Ascending aorta (tissue), 2 donors: ENCODE data around the gene ECPAS. TPM values are rescaled to one million over a fixed set of nuclear protein-coding genes. Genes with fewer than 3 reads are reported as not detected.

Experiments
- DNase-seq, 2 donors: peaks; one replicate each; pipeline ENCODE4 v3.0.0-alpha.2; 2019; ENCODE audit warnings: low spot score in 2 of 2
- H3K27ac ChIP-seq, 2 donors: fragments of 200-600 bp; sonication (generic); one replicate each; pipeline ENCODE4 v1.5.1; 2016 to 2017; ENCODE audit warnings: mild to moderate bottlenecking in 1 of 2
- H3K27me3 ChIP-seq: fragments of 200-600 bp; sonication (generic); one replicate; pipeline ENCODE4 v1.5.1; 2017
- H3K36me3 ChIP-seq, 2 donors: fragments of 200-600 bp; sonication (generic); one replicate each; pipeline ENCODE4 v1.5.1; 2016
- H3K4me1 ChIP-seq, 2 donors: fragments of 200-600 bp; sonication (generic); one replicate each; pipeline ENCODE4 v1.5.1; 2016 to 2017; ENCODE audit warnings: mild to moderate bottlenecking in 1 of 2
- H3K4me3 ChIP-seq, 2 donors: fragments of 200-600 bp; sonication (generic); one replicate each; pipeline ENCODE4 v1.5.1; 2016 to 2017; ENCODE audit warnings: mild to moderate bottlenecking in 1 of 2
- H3K9me3 ChIP-seq, 2 donors: fragments of 200-600 bp; sonication (generic); one replicate each; pipeline ENCODE4 v1.5.1; 2016
- intact Hi-C: fragments of 100-400 bp; cut with DNase I; formaldehyde crosslinking; loops from one replicate; pipeline ENCODE4 v1.15.1; 2023
- total RNA-seq: library from RNA; depleted of rRNA; stranded (reverse); fragments of >200 nt; gene quantifications from one replicate; pipeline ENCODE4 v1.1.0, GENCODE V29; 2016
- TF ChIP-seq, protein P1 (sequence below), 3 experiments: fragments of 200-600 bp in 2 of 3; fragments of 450-650 bp in 1 of 3; sonication (generic) in 2 of 3; IDR thresholded peaks; one replicate each; pipeline ENCODE4 v1.5.1; 2016 to 2019; ENCODE audit warnings: antibody characterized with exemption in 3 of 3, mild to moderate bottlenecking in 1 of 3, moderate library complexity in 1 of 3

The ECPAS gene
- total RNA-seq, 1 donor from 2014 or later: 32.6 TPM

DNA sequence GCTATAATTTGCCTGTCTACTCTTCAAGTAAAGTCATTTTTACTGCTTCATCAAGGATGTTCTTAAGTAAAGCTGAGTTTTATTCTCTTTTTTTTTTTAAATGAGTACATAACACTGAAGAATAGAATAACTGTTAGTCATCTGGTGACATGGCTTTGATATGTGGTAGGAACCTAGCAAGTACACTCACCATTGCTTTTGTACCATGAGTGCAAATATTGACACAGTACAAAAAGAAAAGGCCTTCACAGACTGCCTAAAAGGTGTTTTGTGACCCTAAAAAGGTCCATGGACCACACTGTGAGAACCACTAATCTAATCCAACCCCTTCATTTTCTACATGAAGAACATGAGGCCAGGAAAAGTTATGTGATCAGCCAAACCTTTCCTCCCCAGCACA, 55.0 kb downstream of the ECPAS start:
- intact Hi-C loops: no loop called here
- H3K9me3 ChIP-seq: no peaks in the 10 kb centered on the region
- H3K4me3 ChIP-seq: no peak overlapping the region
- H3K4me1 ChIP-seq: no peaks in the 10 kb centered on the region
- no peaks in the 10 kb centered on the region for H3K27me3 ChIP-seq
- H3K36me3 ChIP-seq: peaks cover 42 to 88% of the 10 kb centered on the region in 2 donors
- TF ChIP-seq, protein P1, sequence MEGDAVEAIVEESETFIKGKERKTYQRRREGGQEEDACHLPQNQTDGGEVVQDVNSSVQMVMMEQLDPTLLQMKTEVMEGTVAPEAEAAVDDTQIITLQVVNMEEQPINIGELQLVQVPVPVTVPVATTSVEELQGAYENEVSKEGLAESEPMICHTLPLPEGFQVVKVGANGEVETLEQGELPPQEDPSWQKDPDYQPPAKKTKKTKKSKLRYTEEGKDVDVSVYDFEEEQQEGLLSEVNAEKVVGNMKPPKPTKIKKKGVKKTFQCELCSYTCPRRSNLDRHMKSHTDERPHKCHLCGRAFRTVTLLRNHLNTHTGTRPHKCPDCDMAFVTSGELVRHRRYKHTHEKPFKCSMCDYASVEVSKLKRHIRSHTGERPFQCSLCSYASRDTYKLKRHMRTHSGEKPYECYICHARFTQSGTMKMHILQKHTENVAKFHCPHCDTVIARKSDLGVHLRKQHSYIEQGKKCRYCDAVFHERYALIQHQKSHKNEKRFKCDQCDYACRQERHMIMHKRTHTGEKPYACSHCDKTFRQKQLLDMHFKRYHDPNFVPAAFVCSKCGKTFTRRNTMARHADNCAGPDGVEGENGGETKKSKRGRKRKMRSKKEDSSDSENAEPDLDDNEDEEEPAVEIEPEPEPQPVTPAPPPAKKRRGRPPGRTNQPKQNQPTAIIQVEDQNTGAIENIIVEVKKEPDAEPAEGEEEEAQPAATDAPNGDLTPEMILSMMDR (IDR thresholded peaks at IDR 0.05): no peak
- H3K27ac ChIP-seq: no peak overlapping the region
- no peak for DNase-seq

DNA sequence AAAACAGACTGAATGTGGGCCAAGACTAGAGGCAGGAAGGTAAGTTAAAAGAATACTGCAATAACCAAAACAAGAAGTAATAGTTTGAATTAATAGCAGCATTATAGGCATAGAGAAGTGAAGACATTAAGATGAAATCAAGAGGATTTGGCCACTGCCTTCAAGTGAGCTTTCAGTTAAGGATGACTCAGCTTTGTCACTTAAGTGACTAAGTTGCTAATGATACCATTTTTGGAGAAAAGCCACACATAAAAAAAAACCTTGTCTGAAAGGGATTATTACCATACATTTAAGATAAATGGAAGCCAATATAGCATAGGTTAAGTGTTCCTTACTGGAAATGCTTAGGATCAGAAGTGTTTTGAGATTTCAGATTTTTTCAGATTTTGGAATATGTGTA, 57.0 kb downstream of the ECPAS start:
- no peaks in the 10 kb centered on the region for H3K4me1 ChIP-seq
- peaks cover 34 to 87% of the 10 kb centered on the region in 2 donors for H3K36me3 ChIP-seq
- H3K27ac ChIP-seq: peak overlapping the region in 1 of 2 donors; percentile 7
- TF ChIP-seq, protein P1 (IDR thresholded peaks at IDR 0.05): no peak
- H3K9me3 ChIP-seq: no peaks in the 10 kb centered on the region
- DNase-seq: no peak
- no peak overlapping the region for H3K4me3 ChIP-seq
- H3K27me3 ChIP-seq: no peaks in the 10 kb centered on the region
- intact Hi-C loops: no loop called here

DNA sequence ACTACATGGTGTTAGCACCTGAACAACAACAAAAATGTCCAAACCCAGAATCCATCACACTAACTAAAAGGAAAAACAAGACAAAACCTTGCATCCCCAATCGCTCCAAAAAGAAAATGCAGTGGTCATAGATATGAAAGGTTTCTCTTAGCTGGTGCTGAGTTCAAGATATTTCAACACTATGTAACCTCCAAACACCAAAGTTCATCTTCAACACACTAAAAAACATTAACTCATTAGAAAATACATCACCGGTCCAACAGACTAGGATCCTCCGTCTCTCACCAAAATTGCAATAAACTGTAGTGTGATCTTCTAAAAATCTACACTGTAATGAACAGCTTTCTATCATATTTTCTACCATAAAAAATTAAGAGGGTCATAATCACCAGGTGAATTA, 60.8 kb downstream of the ECPAS start:
- Histone ChIP-seq H3K27me3 (no peaks in the 10 kb centered on the region), H3K9me3 (no peaks in the 10 kb centered on the region), H3K4me1 (no peaks in the 10 kb centered on the region), H3K36me3 (peaks cover 31 to 82% of the 10 kb centered on the region in 2 donors), H3K4me3 (no peak overlapping the region), H3K27ac (no peak overlapping the region)
- no peak for DNase-seq
- TF ChIP-seq, protein P1 (IDR thresholded peaks at IDR 0.05): no peak
- intact Hi-C loops: no loop called here

DNA sequence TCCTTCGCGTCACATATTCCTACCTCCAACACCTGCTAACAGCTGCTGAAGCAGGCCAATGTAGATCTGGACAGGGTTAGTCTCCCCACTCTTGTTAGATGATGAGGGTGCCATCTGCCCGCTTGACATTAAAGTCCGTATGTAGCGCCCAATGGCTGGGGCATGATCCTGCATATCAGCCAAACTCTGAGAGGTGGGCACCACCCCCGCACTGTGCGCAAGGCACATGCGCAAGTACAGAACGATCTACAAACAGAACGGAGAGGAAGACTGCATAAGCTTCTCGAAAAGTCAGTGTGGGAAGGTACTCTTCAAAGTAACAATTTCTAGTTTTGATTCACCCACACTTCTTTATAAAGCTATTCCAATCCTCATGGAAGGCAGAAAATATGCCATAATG, 69.8 kb downstream of the ECPAS start:
- no peaks in the 10 kb centered on the region for H3K9me3 ChIP-seq
- H3K27me3 ChIP-seq: no peaks in the 10 kb centered on the region
- intact Hi-C loops: no loop called here
- H3K4me3 ChIP-seq: no peak overlapping the region
- DNase-seq: no peak
- no peaks in the 10 kb centered on the region for H3K4me1 ChIP-seq
- peaks cover 61 to 91% of the 10 kb centered on the region in 2 donors for H3K36me3 ChIP-seq
- TF ChIP-seq, protein P1 (IDR thresholded peaks at IDR 0.05): no peak
- H3K27ac ChIP-seq: no peak overlapping the region

DNA sequence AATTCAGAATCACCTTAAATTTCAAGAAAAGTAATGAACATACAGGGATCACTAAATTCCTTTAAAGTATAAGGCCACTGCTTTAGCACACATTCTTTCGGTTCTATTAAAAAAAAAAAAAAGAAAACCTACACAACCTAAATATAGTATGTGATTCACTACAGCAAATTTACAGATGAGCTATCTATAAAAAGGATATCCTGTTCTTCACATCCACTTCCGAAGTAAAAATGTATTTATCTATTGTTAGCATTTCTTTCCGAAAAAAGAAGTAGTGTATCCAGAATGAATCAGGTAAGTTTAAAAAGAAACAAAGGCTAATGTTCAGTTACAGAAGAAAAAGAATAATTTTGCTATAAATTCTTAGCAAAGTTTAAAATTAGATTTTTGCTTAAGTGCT, 70.2 kb downstream of the ECPAS start:
- H3K36me3 ChIP-seq: peaks cover 61 to 96% of the 10 kb centered on the region in 2 donors

More for the DNA sequence above, 70.2 kb downstream of the ECPAS start:
- Histone ChIP-seq H3K27ac (no peak overlapping the region), H3K27me3 (no peaks in the 10 kb centered on the region), H3K4me1 (no peaks in the 10 kb centered on the region), H3K9me3 (no peaks in the 10 kb centered on the region), H3K4me3 (no peak overlapping the region)
- DNase-seq: no peak
- TF ChIP-seq, protein P1 (IDR thresholded peaks at IDR 0.05): no peak
- intact Hi-C loops: no loop called here
